ENCODE measurements around the gene SLC25A22.
A peak's percentile ranks its signal among the peaks of the same experiment; 100 is the strongest.

Gene SLC25A22

DNA sequence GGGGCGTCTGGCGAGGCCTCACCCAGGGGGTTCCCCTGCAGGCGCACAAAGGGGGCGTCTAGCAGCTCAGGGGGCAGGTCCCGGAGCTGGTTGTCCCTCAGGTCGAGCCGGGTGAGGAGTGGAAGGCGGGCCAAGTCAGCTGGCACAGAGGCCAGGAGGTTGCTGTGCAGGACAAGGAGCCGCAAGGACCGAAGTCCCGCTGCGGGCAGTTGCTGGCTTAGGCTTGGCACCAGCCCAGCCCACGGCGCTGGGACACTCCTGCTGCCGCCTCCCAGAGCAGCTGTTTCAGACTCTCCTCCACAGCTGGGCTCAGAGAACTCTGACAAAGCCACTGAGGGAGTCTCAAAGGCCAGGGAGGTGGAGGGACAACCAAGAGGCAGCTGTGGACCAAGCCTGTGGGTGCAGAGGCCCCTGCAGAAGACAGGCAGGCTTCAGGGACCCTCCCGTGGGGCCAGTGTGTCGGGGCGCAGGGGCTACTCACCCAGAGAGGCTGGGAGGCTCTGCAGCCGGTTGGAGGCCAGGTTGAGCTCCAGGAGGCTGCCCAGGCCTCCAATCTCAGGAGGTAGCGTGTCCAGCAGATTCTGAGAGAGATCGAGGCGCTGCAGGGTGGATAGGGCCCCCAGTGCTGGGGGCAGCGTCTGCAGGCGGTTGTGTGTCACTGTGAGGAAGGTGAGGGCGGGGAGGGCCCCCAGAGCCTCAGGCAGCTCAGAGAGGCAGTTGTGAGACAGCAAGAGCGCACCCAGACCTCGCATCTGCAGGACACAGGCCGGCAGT, 4.8 kb upstream of the SLC25A22 start:
- no peak for DNase-seq

DNA sequence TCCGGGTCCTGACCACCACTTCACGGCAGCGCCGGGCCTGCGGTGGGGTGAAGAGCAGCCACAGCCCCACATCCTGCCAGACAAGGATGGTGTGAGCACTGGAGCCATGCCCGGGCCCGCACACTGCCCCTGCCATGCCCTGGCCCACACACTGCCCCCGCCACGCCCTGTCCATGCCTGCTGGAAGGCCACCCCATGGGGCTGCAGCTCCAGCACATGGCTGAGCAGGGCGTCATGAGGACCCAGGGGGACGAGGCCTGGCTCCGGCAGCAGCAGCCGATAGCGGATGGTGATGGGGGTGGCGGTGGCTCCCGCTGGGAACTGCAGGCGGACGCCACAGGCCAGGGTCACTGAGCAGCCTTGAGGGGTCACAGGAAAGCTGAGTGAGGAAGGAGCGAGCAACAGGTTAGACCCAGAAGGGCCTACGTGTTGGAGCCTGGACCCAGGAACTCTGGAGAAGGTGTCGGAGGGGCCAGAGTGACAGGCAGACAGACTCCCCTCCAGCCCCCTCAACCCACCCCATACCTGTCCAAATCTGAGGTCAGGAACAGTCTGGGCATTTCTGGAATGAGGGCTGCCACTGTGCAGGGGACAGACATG, 4.0 kb upstream of the SLC25A22 start:
- no peak for DNase-seq

DNA sequence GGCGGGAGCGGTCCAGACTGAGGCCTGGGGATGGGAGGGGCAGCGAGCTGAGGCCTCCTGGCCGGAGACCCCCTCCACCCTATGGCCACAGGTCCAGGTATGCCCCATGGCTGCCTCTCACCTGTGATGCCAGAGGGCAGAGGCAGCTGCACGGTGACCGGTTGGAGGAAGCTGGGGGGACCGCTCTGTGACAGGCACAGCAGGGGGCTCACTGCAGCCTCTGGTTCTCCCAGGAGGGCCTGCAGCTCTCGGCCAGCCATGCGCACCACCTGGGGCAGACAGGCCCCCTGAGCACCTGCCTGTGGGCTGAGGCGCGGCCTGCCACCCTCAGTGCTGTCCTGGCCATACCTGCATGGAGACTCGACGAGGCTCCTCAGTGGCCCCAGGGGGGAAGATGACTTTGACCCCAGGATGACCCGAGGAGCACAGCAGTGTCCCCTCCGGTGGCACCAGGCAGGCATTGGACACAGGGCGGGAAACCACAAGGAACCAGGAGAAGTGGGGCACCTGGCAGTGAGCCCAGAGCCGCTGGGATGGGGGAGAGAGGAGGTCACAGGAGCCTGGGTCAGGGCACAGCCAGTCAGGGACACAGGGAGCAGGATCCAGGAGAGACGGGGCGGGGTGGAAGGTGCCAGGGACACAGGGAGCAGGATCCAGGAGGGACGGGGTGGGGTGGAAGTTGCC, 3.2 kb upstream of the SLC25A22 start:
- no peak for DNase-seq

DNA sequence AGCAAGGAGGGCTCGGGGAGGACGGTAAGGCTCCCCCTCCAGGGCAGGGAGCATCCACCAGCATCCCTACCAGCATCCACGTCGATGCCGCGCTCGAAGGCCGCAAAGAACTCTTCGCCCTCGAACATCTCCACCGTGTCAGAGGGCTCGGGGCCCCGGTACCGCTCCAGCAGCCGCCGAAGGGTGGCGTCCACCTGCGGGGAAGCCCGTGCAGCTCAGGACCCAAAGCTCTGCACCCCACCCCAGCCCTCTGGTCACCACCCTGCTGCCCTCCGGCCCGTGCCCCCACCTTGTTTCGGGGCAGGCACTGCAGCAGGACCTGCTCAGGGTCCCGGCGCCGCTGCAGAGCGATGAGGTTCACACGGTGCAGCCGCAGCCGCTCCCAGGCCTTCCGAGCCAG, 2.4 kb upstream of the SLC25A22 start:
- DNase-seq: no peak

DNA sequence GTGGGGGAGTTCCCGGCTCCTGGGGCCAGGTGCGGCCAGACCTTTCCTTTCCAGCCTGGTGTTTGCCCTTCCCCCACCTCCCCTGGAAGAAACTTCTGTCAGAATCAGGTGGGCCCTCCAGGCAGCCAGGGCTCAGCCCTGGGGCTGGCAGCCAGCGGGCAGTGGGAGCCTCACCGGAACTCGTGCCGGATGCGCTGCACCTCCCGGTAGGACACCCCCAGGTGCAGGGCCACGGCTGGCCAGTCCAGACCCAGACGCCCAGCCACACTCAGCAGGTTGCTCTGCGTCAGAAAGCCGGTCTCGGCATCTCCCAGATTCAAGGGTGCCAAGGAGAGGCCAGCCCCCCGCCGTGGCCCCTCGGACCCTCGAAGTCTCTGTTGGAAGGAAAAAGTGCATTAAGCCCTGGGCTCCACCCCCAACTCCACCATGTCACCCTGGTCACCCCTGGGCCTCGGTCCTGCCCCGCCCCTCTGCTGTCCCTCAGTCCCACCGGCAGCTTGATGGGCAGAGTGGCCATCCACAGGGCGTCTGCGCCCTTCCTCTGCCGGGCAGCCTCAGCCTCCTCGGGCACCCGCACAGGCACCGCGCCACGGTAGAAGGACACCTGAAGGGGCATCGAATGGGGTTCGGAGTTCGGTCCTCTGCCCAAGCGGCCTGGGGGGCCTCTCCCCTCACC, 1.7 kb upstream of the SLC25A22 start:
- no peak for DNase-seq

DNA sequence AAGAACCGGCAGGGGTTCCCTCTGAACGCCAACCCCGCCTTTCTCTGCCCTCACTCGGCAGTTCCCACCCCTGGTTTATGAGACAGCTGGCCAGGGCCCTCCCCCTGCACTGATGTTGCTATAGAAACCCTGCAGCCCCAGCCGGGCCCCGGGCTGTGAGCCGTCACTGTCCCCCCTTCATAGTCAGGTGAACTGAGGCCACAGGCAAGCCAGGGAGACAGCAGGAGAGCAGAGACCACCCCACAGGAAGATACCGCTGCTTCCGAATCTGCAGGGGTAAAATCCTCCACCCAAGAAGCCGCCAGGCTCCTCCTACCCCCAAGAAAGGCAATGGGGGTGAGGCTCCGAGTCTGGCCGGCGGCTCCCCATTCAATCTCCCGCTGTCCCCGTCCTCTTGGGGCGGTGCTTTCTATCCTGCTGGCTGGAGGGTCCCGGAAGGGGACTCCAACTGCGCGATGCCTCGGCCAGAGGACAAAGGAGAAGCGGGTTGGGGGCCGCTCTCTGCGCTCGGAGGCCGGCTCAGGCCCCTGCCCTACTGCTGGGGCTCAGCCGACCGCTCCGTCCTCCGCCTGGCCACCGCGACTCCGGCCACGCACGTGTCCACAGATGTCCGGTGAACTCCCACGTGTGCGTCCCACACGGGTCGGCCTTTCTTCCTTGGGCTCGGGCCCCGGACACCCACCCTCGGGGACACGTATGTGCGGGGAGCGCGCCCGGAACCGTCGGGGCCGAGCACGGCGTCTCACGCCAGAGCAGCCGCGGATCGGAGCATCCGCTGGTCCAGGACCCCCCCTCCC, 587 bp downstream of the SLC25A22 start:
- DNase-seq: peak; percentile 87

DNA sequence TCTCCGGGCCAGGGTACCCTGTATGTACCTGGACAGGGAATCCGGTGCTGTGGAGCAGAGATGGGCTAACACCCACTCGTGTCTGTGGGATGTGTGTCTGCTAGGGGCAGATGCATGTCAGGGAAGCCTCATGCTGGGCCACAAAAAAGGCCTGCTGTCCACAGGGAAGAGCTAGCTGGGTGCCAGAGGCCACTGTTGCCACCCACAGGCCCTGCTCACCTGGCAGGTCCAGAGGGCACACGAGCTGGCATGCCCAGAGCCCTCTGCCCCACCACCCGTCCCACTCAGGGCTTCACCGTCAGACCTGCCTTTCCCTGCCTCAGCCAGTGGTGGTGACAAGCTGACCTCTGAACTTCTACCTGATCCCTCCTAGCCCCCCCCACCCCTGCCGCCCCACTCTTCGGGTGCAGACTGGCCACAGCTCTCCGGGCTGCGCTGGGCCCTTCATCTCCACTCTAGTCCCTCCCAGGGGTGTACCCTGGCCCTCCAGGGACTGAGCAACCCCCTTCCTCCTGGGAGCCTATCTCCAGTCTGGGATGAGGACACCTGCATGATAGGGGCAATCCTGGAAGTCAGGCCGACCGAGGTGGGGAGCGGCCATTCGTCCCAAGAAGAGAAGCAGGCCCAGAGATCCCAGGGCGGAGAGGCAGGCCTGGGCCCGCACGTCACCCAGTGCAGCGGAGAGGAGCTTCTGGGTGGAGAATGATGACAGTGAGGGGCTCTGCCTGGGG, 1.4 kb downstream of the SLC25A22 start:
- DNase-seq: no peak

DNA sequence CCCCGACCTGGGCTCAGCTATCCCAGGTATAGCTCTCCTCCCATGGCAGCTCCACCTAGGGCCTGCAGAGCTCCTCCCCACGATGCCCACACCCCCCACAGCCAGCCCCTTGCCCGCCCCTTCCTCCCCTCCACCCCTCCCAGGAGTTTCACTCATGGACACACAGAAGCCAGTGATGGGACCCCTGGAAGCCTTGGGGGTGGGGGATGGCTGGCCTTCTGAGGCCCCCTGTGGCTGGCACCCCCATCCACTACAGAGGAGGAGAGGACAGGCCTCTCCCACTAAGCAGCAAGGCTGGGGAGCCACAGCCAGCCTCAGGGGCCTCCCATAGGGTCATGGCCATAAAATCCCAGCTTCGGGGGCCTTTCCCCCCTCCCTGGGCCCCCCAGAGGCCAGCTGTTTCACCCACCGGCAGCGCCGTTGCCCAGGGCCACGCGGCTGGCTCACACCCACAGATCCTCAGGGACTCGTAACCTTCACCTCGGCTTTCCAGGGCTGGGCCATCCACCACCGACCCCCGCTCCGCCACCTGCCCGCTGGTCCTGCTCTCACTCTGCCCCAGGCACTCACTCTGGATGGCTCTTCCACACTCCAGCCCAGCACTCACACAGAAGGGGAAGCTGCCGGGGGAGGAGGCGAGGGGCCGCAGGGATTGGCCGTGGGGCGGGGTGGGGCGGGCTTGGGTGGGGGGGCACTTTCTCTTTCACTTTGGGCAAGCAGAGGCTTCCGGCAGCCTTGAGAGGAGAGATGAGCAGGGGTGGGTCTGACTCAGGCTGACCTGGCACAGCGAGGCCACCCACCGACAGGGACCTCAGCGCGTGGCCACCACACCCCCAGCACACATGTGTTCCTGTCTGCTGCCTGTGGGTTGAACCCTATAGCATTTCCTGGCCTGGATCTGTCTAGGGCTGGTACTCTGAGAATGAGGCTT, 2.2 kb downstream of the SLC25A22 start:
- DNase-seq: peak; percentile 82

DNA sequence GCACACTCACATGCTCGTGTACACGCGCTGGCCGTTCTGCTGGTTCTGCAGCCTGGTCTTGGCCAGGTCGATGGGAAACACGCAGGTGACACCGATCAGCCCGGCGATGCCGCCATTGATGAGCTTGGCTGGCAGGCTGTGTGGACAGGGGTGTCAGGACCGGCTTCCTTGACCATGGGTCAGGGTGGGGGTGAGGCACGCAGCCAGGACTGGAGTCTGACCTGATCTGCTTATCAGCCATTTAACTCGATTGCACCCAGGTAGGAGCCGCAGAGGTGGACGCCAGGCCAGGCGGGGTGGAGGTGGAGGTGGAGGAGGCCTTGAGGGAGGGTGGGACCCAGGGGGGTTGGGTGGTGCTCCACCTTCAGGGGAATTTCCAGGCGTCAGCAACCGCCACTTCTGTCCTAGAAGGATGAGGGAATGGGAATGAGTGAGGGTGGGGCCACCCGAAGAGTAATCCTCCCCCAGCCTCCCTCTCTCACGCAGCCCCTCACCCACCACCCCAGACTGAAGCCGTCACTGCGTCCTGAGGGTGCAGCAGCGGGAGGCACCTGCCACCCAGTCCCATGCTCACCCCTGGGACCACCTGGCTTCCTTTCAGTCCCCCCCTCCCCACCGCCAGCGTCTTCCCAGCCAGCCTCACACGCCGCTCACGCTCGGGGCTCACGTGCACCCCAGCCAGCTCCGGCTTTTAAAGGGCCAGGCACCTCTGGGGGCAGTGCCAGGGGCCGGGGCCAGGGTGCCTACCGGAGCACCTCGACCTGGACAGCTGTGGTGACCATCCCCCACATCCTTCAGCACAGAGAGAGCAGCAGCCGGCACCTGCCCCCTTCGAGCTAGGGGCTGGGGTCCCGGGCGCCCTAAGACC, 3.1 kb downstream of the SLC25A22 start:
- no peak for DNase-seq

DNA sequence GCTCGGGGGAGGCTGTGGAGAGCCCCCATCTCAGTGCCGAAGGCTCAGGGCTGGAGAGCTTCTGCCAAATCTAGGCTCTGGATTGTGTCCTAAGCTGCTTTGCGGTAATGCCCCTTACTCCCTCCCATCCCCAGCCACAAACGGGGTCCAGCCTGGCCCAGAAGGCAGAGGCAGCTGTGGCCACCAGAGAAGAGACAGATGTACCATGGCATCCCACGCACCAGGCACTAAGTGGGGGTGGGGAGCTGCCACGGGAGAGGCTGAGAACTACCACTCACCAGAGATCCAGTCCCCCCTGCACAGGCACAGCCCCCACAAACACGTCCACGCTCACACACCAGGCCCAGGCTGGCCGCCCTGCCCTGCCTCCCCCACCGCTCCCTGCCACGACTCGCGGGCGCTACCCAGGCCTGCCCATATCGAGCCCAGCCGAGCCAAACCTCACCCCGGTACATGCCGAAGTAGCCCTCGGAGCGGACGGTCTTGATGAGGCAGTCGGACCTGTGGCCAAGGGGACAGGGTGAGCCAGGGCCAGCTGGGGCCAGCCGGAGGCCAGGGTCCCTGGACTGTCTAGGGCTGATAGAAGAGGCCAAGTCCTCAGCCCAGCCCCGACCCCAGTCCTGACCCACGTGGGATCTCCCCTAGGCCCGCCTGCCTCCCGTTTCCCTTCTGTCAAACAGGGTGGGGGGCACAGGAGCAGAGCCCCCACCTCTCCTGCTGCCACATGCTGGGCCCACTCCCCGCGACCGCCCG, 3.9 kb downstream of the SLC25A22 start:
- DNase-seq: no peak

DNA sequence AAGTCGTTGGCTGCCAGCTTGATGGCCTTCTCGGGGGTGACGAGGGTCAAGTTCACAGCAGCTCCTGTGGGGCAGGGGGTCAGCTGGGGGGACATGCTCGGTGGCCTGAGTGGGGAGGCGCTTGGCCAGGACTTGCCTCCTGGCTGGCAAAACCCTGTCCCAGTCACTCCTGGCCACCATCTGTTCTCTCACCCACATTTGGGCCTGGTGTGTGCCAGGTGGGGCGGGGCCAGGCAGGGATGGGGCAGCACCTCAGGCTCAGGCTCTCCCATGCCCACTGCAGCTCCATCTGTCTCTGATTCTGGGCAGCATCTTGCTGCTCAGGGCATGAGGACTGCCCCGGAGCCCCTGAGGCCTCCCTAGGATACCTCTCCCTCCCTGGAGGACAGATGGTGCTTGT, 4.5 kb downstream of the SLC25A22 start:
- no peak for DNase-seq

DNA sequence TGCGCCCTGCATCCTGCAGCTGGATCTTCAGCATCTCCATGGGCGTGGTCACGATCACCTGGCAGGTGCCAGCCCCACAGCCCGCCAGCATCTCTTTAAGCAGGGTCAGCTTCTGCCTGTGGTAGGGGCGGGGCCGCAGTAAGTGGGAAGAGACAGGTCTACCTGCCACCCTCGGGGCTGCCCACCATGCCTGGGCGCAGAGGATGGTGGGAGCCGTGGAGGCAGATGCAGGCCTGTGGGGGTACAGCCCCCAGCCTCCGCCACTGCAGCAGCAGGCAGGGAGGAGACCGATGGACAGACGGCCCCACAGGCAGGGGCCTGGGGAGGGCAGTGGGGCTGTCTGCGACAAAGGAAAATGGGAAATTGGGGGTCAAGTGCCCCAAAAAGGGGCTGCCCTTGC, 5.2 kb downstream of the SLC25A22 start:
- no peak for DNase-seq

DNA sequence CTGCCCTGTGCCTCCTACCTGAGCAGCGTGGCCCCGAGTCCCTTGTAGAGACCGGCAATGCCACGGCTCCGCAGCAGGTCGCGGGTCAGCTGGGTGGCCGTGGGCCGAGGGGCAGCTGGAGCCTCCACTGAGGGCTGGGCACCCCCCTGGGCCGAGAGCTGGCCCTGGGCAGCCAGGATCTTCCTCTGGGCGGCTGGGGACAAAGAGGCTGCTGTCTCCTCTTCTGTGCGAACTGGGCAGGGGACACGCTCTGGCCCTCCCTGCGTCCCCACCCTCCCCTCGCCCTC, 5.6 kb downstream of the SLC25A22 start:
- no peak for DNase-seq

DNA sequence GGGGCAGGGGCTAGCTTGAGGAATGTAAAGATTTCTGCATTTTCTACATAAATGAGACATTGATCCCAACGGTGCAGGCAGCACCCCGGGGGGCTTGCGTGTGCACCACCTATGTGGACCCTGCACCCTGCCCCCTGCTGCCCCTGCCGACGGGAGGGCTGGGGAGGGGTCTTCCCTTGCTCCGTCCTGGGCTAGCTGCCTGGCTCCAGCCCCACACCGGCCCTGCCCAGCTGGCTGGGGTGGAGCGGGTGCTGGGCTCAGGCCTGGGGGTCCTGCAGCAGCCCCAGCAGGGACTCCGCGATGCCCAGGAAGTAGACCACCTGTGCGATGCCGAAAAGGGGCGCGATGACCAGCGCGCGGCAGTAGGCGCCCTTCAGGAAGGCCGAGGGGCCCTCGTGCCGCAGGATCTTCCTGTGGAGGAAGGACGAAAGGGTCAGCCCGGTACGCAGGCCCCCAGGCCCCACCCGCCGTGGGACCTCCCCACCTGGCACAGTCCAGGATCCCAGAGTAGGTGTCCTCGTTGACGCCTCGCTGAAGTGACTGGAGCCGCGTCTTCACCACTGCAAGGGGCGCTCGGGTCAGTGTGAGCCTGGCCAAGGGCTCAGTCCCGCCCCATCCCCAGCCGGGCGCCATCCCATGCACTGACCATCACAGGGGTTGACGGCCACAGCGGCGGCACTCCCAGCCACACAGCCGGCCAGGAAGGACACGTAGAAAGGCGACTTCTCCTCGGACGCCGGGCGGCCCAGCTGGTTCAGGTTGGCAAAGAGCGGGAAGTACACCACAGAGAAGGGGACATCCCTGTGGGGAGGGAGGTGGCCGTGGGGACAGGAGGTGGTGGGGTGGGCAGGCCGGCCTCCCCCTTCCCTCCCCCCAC, 6.2 kb downstream of the SLC25A22 start:
- DNase-seq: no peak

DNA sequence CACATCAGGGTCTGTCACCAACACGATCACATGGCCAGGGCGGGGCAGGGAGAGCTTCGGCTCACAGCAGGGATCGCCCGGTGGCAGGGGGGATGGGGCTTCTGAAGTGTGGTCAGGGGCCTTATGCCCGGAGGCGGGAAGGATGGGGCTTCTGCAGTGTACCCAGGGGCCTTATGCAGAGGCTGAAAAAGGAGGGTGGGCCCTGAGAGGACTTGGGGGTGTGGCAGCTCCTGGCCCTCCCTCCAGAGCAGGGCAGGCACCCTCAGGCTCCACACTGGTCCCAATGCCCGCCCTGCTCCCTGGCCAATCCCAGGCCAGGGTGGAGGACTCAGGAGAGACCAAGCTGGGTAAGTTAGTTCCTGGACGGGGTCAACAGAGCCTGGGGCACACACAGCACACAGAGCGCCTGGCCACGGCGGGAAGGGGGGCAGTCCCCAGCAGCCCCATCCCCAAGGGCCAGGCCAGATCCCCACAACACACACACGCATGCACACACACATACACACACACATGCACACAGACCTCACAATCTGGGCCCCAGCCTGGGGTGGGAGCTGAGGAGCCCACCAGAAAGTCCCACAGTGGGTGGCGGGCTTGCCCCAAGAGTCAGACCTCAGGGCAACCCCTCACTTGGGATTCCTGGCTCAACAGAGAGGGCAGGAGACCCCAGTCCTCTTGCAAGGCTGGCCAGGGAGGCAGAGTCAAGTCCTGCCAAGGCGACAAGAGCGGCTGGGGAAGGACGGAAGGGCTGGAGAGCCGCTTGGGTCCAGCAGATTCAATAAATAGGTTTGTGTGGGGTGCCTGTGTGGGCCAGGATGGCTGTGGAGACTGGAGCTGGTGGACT, 7.1 kb downstream of the SLC25A22 start:
- DNase-seq: no peak

DNA sequence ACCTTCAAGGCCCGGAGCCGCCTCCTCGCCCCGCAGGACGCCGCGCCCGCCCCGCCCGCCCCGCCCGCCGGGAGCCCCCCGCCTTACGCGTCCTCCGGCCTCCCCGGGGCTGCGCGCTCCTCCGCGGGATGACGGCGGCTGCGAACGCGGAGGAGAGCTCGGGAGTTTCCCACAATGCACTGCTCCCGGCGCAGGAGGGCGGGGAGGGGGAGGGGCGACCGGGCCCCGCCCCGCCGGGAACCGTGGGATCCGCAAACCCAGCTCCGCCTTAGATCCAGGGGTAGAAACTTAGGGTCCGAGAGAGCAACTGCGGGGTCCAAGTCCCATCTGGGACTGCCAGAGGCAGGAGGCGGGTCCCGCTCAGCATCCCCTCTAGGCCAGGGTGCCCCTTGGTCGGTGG, 8.1 kb downstream of the SLC25A22 start, which contains the start of gene CEND1:
Gene CEND1, minus strand, starts transcription at position 148 of the 400 bp plus-strand sequence. CDS start 1,514 bp downstream, outside the sequence.
- DNase-seq: no peak

Data from CD4-positive, alpha-beta T cell treated with Interleukin-15 for 1 hour (primary cell).